A673 (cell line): ENCODE data around the gene CCDC83. TPM values are rescaled to one million over a fixed set of nuclear protein-coding genes. Genes with fewer than 3 reads are reported as not detected.
A peak's percentile ranks its signal among the peaks of the same experiment; 100 is the strongest.

ENCODE experiments used
- BruUV-seq: library from RNA; stranded (reverse); fragments of 400-500 nt; replicated peaks from 2 replicates; lab custom pipeline; 2021; lab: Mats Ljungman, UMichigan
- CTCF ChIA-PET: fragments of 300-600 bp; sonication (Branson Sonifier 250); formaldehyde crosslinking; loops from one replicate; lab custom pipeline; 2022; ENCODE audit warnings: antibody characterized with exemption; lab: Charles Lee
- POLR2A ChIA-PET: fragments of 300-600 bp; sonication (Branson Sonifier 250); formaldehyde crosslinking; loops from one replicate; lab custom pipeline; 2022; ENCODE audit warnings: antibody characterized with exemption; ENCODE audit not compliant: low non-redundant PET; lab: Charles Lee
- DNase-seq: peaks from one replicate; pipeline ENCODE4 v3.0.0-alpha.2; 2015; ENCODE audit warnings: low spot score
- H3K27ac ChIP-seq: fragments of 200-600 bp; sonication (generic); 2 replicates; pipeline ENCODE4 v1.5.1; 2016; ENCODE audit warnings: mixed run types, low read depth, mild to moderate bottlenecking, mixed read lengths, antibody characterized with exemption, low read length; ENCODE audit not compliant: poor library complexity, severe bottlenecking
- H3K27me3 ChIP-seq: fragments of 200-600 bp; sonication (generic); replicated peaks from 2 replicates; pipeline ENCODE4 v1.6.1; 2017; ENCODE audit warnings: mixed run types, low read depth, mild to moderate bottlenecking, mixed read lengths, antibody characterized with exemption, low read length; ENCODE audit not compliant: insufficient read depth, poor library complexity
- H3K36me3 ChIP-seq: fragments of 200-600 bp; sonication (generic); 2 replicates; pipeline ENCODE4 v1.6.1; 2016; ENCODE audit warnings: mixed run types, mild to moderate bottlenecking, mixed read lengths, antibody characterized with exemption, low read length; ENCODE audit not compliant: insufficient read depth, poor library complexity, severe bottlenecking
- H3K4me1 ChIP-seq: fragments of 200-600 bp; sonication (generic); 2 replicates; pipeline ENCODE4 v1.6.1; 2017; ENCODE audit warnings: mixed run types, mild to moderate bottlenecking, mixed read lengths, antibody characterized with exemption, low read length; ENCODE audit not compliant: insufficient read depth, poor library complexity, severe bottlenecking
- H3K4me3 ChIP-seq: fragments of 200-600 bp; sonication (generic); 2 replicates; pipeline ENCODE4 v1.5.1; 2016; ENCODE audit warnings: low read depth, mixed run types, mild to moderate bottlenecking, mixed read lengths, low read length; ENCODE audit not compliant: poor library complexity, severe bottlenecking
- H3K9me3 ChIP-seq: fragments of 200-600 bp; sonication (generic); 2 replicates; pipeline ENCODE4 v1.6.1; 2016; ENCODE audit warnings: mixed run types, low read depth, mild to moderate bottlenecking, mixed read lengths, antibody characterized with exemption, low read length; ENCODE audit not compliant: poor library complexity, severe bottlenecking
- CTCF ChIP-seq: fragments of 300-800, 200-600 bp; sonication (generic); conservative IDR thresholded peaks from 2 replicates; pipeline ENCODE4 v1.5.1; 2017; ENCODE audit warnings: low read depth, mild to moderate bottlenecking, antibody characterized with exemption, low read length, moderate library complexity, mixed read lengths
- EZH2 ChIP-seq: fragments of 200-600 bp; sonication (generic); IDR thresholded peaks from 2 replicates; pipeline ENCODE4 v1.6.1; 2017; ENCODE audit warnings: borderline replicate concordance, low read depth, mild to moderate bottlenecking, mixed read lengths, antibody characterized with exemption, low read length; ENCODE audit not compliant: poor library complexity, severe bottlenecking
- intact Hi-C: fragments of 100-400 bp; cut with micrococcal nuclease; formaldehyde crosslinking; loops from one replicate; pipeline ENCODE4 v1.10.0; 2022; ENCODE audit not compliant: unreplicated experiment
- total RNA-seq: library from RNA; stranded (reverse); gene quantifications from 2 replicates; pipeline ENCODE4 v1.2.3, GENCODE V29; 2021

The CCDC83 gene
- total RNA-seq, 1 experiment from 2014 or later: not detected

GRCh38 chr11:85810521-85810870, 44.7 kb upstream of the CCDC83 start:
- H3K27me3 ChIP-seq: peaks cover 20% of the 10 kb centered on the region
- H3K4me1 ChIP-seq: no peaks in the 10 kb centered on the region
- no peak overlapping the region for H3K27ac ChIP-seq
- H3K9me3 ChIP-seq: no peaks in the 10 kb centered on the region
- peak overlapping the region; percentile 42 for H3K4me3 ChIP-seq
- POLR2A ChIA-PET: no interaction called here
- H3K36me3 ChIP-seq: no peaks in the 10 kb centered on the region
- no TSS peak for BruUV-seq
- TF ChIP-seq CTCF: no peak
- TF ChIP-seq EZH2: no peak
- CTCF ChIA-PET: no interaction called here
- intact Hi-C loops: no loop called here
- DNase-seq: no peak

- TF ChIP-seq EZH2 (no peak), CTCF (no peak)
- POLR2A ChIA-PET: no interaction called here
- H3K27ac ChIP-seq: no peak within 1 kb of the TSS
- H3K4me3 ChIP-seq: peak within 1 kb of the TSS; percentile 42
- H3K9me3 ChIP-seq: no peaks in the 10 kb centered on the region
- CTCF ChIA-PET: no interaction called here
- H3K27me3 ChIP-seq: peaks cover 20% of the 10 kb centered on the region
- intact Hi-C loops: no loop called here
- BruUV-seq: no TSS peak
- no peaks in the 10 kb centered on the region for H3K4me1 ChIP-seq
- no peaks in the 10 kb centered on the region for H3K36me3 ChIP-seq
- DNase-seq: peak; percentile 73
Observed at GRCh38 chr11:85810871-85811611, 44.1 kb upstream of the CCDC83 start, which contains the start of gene SYTL2. TSS of gene SYTL2 (minus strand) at chr11:85811141. CDS start at chr11:85757725, 53,416 bp downstream.

GRCh38 chr11:85811624-85812023, 43.6 kb upstream of the CCDC83 start:
- CTCF ChIA-PET: no interaction called here
- peak overlapping the region; percentile 42 for H3K4me3 ChIP-seq
- no peak overlapping the region for H3K27ac ChIP-seq

More at GRCh38 chr11:85811624-85812023, 43.6 kb upstream of the CCDC83 start:
- DNase-seq: no peak
- peaks cover 20% of the 10 kb centered on the region for H3K27me3 ChIP-seq
- BruUV-seq: no TSS peak
- H3K36me3 ChIP-seq: no peaks in the 10 kb centered on the region
- POLR2A ChIA-PET: no interaction called here
- no peak for TF ChIP-seq CTCF
- TF ChIP-seq EZH2: no peak
- H3K4me1 ChIP-seq: no peaks in the 10 kb centered on the region
- H3K9me3 ChIP-seq: no peaks in the 10 kb centered on the region
- intact Hi-C loops: no loop called here
